ENCODE data around the gene AKAP12.

- TF ChIP-seq POLR2AphosphoS5 (IDR thresholded peaks at IDR 0.05; ENCODE audit: low read depth, low read length): no peak
- no peak for TF ChIP-seq REST (IDR thresholded peaks at IDR 0.05; ENCODE audit: insufficient read depth in 1 of 2, low read depth in 2 of 2, low read length in 2 of 2)
- no peak for TF ChIP-seq TAF1 (IDR thresholded peaks at IDR 0.05; ENCODE audit: borderline replicate concordance, insufficient read depth, low read length)
- no peak for TF ChIP-seq FOXP2 (optimal IDR thresholded peaks at IDR 0.05; ENCODE audit: borderline replicate concordance, extremely low read depth, extremely low read length, insufficient read depth)
- TF ChIP-seq SIN3A (IDR thresholded peaks at IDR 0.05; ENCODE audit: borderline replicate concordance, insufficient read depth, low read length): no peak
Observed at GRCh38 chr6:151313066-151313491, 73.3 kb downstream of the AKAP12 start.

Data from PFSK-1 (cell line).